ENCODE results near the gene RHOA. TPM values are rescaled to one million over a fixed set of nuclear protein-coding genes. Genes with fewer than 3 reads are reported as not detected.

Gene RHOA
- total and polyA plus RNA-seq, 2 experiments from 2014 or later, result 781 to 996 TPM

GRCh38 chr3:49378249-49378895 is 33.4 kb downstream of the RHOA start:
- H4K20me1 ChIP-seq (ENCODE audit: insufficient read depth), result peaks cover 36% of the 10 kb centered on the region
- H3F3A ChIP-seq (ENCODE audit: insufficient read depth), result peaks cover 62% of the 10 kb centered on the region
- no peaks in the 10 kb centered on the region for H3K27me3 ChIP-seq (replicated peaks; ENCODE audit: insufficient read depth)
- peaks cover 21% of the 10 kb centered on the region for H3K36me3 ChIP-seq (ENCODE audit: low read depth)
- no peak overlapping the region for H2AFZ ChIP-seq
- H3K9ac ChIP-seq, result peak overlapping the region; percentile 40
- peaks cover 98% of the 10 kb centered on the region for H3K79me2 ChIP-seq (ENCODE audit: insufficient read depth)
- peak; percentile 86 for DNase-seq
- H3K9me2 ChIP-seq (ENCODE audit: insufficient read depth), result no peaks in the 10 kb centered on the region
- H3K4me1 ChIP-seq (ENCODE audit: insufficient read depth), result peaks cover 30% of the 10 kb centered on the region
- in situ Hi-C loops (cut with MboI), result no loop called here
- no peaks in the 10 kb centered on the region for H3K9me3 ChIP-seq (ENCODE audit: low read depth)
- peak overlapping the region; percentile 88 for H3K27ac ChIP-seq
- peak overlapping the region; percentile 13; the same call in 1 of the 2 replicates for H3K4me3 ChIP-seq
- 32 to 36% methylated on average over 11 of the region's 11 CpGs for WGBS, 2 experiments (ENCODE audit: low coverage in 1 of 2, low lambda C conversion rate in 2 of 2, missing lambda C conversion rate in 2 of 2)
- no peak for TF ChIP-seq EZH2phosphoT487 (IDR thresholded peaks at IDR 0.05; ENCODE audit: insufficient read depth, low read depth)
- TF ChIP-seq EZH2 (IDR thresholded peaks at IDR 0.05; ENCODE audit: insufficient read depth, poor library complexity, severe bottlenecking), result no peak
- H3K4me2 ChIP-seq (ENCODE audit: unreplicated experiment), result peak overlapping the region; percentile 60

- H3K36me3 ChIP-seq (ENCODE audit: low read depth), result peaks cover 30% of the 10 kb centered on the region
- peak overlapping the region; percentile 58 for H3K9ac ChIP-seq
- TF ChIP-seq EZH2phosphoT487 (IDR thresholded peaks at IDR 0.05; ENCODE audit: insufficient read depth, low read depth) (no peak), EZH2 (IDR thresholded peaks at IDR 0.05; ENCODE audit: insufficient read depth, poor library complexity, severe bottlenecking) (no peak)
- H3F3A ChIP-seq (ENCODE audit: insufficient read depth), result peaks cover 68% of the 10 kb centered on the region
- peak overlapping the region; percentile 88 for H3K27ac ChIP-seq
- H3K4me1 ChIP-seq (ENCODE audit: insufficient read depth), result peaks cover 30% of the 10 kb centered on the region
- peaks cover 36% of the 10 kb centered on the region for H4K20me1 ChIP-seq (ENCODE audit: insufficient read depth)
- H3K9me2 ChIP-seq (ENCODE audit: insufficient read depth), result no peaks in the 10 kb centered on the region
- DNase-seq, result peak; percentile 75
- H3K4me2 ChIP-seq (ENCODE audit: unreplicated experiment), result peak overlapping the region; percentile 17
- no peak overlapping the region for H2AFZ ChIP-seq
- H3K79me2 ChIP-seq (ENCODE audit: insufficient read depth), result peaks cover 98% of the 10 kb centered on the region
- in situ Hi-C loops (cut with MboI), result no loop called here
- peak overlapping the region; percentile 29; the same call in 1 of the 2 replicates for H3K4me3 ChIP-seq
- 92 to 100% methylated on average over 1 of the region's 1 CpG for WGBS, 2 experiments (ENCODE audit: low coverage in 1 of 2, low lambda C conversion rate in 2 of 2, missing lambda C conversion rate in 2 of 2)
- no peaks in the 10 kb centered on the region for H3K9me3 ChIP-seq (ENCODE audit: low read depth)
- H3K27me3 ChIP-seq (replicated peaks; ENCODE audit: insufficient read depth), result no peaks in the 10 kb centered on the region
Observed at GRCh38 chr3:49377483-49377882, 34.3 kb downstream of the RHOA start.

- H3K9ac ChIP-seq, result no peak overlapping the region
- H3K4me3 ChIP-seq, result no peak overlapping the region
- peaks cover 100% of the 10 kb centered on the region for H3K79me2 ChIP-seq (ENCODE audit: insufficient read depth)
- in situ Hi-C loops (cut with MboI), result no loop called here
- peaks cover 66% of the 10 kb centered on the region for H3K36me3 ChIP-seq (ENCODE audit: low read depth)
- no peaks in the 10 kb centered on the region for H3K4me1 ChIP-seq (ENCODE audit: insufficient read depth)
- H2AFZ ChIP-seq, result no peak overlapping the region
- H3K27ac ChIP-seq, result no peak overlapping the region
- DNase-seq, result no peak
- H3K27me3 ChIP-seq (replicated peaks; ENCODE audit: insufficient read depth), result no peaks in the 10 kb centered on the region
- TF ChIP-seq EZH2phosphoT487 (IDR thresholded peaks at IDR 0.05; ENCODE audit: insufficient read depth, low read depth) (no peak), EZH2 (IDR thresholded peaks at IDR 0.05; ENCODE audit: insufficient read depth, poor library complexity, severe bottlenecking) (no peak)
- peaks cover 46% of the 10 kb centered on the region for H3F3A ChIP-seq (ENCODE audit: insufficient read depth)
- H3K9me2 ChIP-seq (ENCODE audit: insufficient read depth), result no peaks in the 10 kb centered on the region
- peaks cover 19% of the 10 kb centered on the region for H4K20me1 ChIP-seq (ENCODE audit: insufficient read depth)
- H3K4me2 ChIP-seq (ENCODE audit: unreplicated experiment), result no peak overlapping the region
- no peaks in the 10 kb centered on the region for H3K9me3 ChIP-seq (ENCODE audit: low read depth)
Observed at GRCh38 chr3:49371946-49372345, 39.8 kb downstream of the RHOA start.

- peaks cover 16% of the 10 kb centered on the region; the same call in 1 of the 2 replicates for H4K20me1 ChIP-seq (ENCODE audit: insufficient read depth)
- H3K36me3 ChIP-seq (ENCODE audit: low read depth), result peaks cover 76% of the 10 kb centered on the region
- no peaks in the 10 kb centered on the region for H3K9me2 ChIP-seq (ENCODE audit: insufficient read depth)
- WGBS, 2 experiments (ENCODE audit: low coverage in 1 of 2, low lambda C conversion rate in 2 of 2, missing lambda C conversion rate in 2 of 2), result 75 to 82% methylated on average over 6 of the region's 6 CpGs
- H3K4me2 ChIP-seq (ENCODE audit: unreplicated experiment), result no peak overlapping the region
- no peak overlapping the region for H2AFZ ChIP-seq
- no peak overlapping the region for H3K9ac ChIP-seq
- H3K27me3 ChIP-seq (replicated peaks; ENCODE audit: insufficient read depth), result no peaks in the 10 kb centered on the region
- DNase-seq, result no peak
- peaks cover 100% of the 10 kb centered on the region for H3K79me2 ChIP-seq (ENCODE audit: insufficient read depth)
- no peak for TF ChIP-seq EZH2 (IDR thresholded peaks at IDR 0.05; ENCODE audit: insufficient read depth, poor library complexity, severe bottlenecking)
- no peak for TF ChIP-seq EZH2phosphoT487 (IDR thresholded peaks at IDR 0.05; ENCODE audit: insufficient read depth, low read depth)
- no peaks in the 10 kb centered on the region for H3K9me3 ChIP-seq (ENCODE audit: low read depth)
- in situ Hi-C loops (cut with MboI), result no loop called here
- H3K27ac ChIP-seq, result no peak overlapping the region
- H3F3A ChIP-seq (ENCODE audit: insufficient read depth), result peaks cover 36% of the 10 kb centered on the region
- H3K4me3 ChIP-seq, result no peak overlapping the region
- H3K4me1 ChIP-seq (ENCODE audit: insufficient read depth), result no peaks in the 10 kb centered on the region
Observed at GRCh38 chr3:49370585-49371290, 41.0 kb downstream of the RHOA start.
